GM12872 (cell line): Measurements from ENCODE around the gene RRP8.

Experiments used
- CTCF ChIP-seq: IDR thresholded peaks from 3 replicates; pipeline ENCODE4 v1.5.1; 2011; ENCODE audit warnings: low read depth, mild to moderate bottlenecking, low read length, moderate library complexity; ENCODE audit not compliant: insufficient read depth

The RRP8 gene

DNA sequence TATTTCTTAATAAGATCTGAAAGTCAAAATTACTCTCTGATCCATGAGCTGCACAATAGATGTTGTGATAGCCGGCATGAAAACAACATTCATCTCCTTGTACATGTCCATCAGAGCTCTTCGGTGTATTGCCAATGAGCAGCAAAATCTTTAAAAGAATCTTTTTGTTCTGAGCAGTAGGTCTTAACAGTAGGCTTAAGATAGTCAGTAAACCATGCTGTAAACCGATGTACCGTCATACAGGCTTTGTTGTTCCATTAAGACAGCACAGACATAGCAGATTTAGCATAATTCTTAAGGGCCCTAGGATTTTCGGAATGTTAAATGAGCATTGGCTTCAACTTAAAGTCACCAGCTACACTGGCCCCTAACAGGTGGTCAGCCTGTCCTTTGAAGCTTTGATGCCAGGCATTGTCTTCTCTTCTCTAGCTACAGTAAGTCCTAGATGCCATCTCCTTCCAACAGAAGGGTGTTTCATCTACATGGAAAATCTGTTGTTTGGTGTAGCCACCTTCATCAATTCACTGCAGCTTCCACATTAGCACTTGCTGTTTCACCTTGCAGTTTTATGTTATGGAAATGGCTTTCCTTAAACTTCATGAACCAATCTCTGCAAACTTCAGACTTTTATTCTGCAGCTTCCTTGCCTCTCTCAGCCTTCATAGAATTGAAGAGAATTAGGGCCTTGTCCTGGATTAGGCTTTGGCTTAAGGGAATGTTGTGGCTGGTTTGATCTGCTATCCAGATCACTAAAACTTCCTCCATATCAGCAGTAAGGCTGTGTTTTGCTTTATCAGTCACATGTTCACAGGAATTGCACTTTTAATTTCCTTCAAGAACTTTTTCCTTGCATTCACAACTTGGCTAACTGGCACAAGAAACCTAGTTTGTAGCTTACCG, 28.4 kb downstream of the RRP8 start:
- no peak for TF ChIP-seq CTCF

DNA sequence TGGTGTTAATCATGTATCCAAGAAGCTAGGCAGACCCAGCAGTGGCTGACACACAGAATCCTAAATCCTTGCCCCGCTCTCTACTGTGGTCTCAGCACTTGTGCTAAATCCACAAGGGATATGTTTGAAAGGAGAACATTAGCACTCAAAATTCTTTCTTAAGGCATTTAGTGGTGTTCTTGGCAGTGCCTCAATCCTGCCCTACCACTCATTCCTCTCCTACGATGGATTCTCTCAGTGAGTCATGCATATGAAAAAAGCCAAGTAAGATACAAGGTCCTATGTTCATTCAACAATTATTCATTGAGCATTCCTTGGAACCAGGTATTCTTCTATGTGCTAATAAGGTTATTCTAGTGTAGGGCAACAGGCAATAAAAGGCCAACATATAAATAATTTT, 31.2 kb downstream of the RRP8 start:
- TF ChIP-seq CTCF = no peak

DNA sequence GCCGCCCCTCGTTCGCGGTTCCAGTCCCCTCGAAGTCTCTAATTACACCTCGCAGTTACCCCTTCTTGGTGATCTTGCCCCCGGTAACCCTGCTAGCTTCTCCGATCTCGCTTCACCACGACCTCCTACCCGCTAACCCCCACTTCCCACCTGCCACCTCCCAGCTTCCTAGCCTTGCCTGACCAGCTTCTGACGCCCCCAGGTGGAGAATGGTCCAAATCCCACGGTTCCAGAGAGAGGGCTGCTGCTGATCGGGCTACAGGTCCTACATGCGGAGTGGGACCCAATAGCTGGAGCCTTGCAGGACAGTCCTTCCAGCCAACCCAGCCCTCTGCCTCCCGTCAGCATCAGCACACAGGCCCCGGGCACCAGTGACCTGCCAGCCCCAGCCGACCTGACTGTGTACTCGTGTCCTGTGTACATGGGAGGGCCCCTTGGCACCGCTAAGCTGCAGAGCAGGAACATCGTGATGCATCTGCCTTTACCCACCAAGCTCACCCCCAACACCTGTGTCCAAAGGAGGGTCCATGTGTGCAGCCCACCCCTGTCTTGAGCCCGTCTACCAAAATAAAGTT, 31.9 kb downstream of the RRP8 start:
- no peak for TF ChIP-seq CTCF

- TF ChIP-seq CTCF = no peak
Observed at GRCh38 chr11:6570691-6571427, 32.6 kb downstream of the RRP8 start.

DNA sequence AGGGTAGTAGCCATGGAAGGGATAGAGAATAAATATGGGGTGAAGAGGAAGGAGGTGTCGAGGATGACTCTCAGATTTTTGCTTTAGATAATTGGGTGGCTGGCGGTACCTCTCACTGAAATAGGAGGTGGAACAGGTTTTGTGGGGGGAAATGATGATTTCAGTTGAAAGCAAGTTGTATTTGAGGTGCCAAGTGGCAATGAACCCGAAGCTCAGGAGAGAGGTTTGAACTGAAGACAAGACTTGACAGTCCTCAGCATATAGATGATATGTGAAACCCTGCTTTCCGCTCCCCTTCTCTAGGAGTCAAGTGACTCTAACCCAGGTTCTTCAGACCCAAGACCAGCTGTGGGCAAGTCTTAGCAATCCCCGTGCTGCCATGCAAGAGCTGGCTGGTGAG, 33.7 kb downstream of the RRP8 start:
- TF ChIP-seq CTCF = no peak

GRCh38 chr11:6568191-6568918, 35.1 kb downstream of the RRP8 start:
- no peak; the same call in 2 of the 3 replicates for TF ChIP-seq CTCF

- no peak for TF ChIP-seq CTCF
Observed at GRCh38 chr11:6567371-6567745, 36.1 kb downstream of the RRP8 start.
